Uterus (tissue), 4 donors: Measurements from ENCODE around the gene SWI5. TPM values are rescaled to one million over a fixed set of nuclear protein-coding genes. Genes with fewer than 3 reads are reported as not detected.

Experiments used
- DNase-seq, 2 donors: peaks; one replicate each; pipeline ENCODE4 v3.0.0-alpha.2; 2019 to 2020
- H3K27ac ChIP-seq, 2 donors: fragments of 200-600 bp; sonication (generic); 1 replicate in 1 of 2; 2 replicates in 1 of 2; pipeline ENCODE4 v1.5.1; 2016 to 2018
- H3K27me3 ChIP-seq, 2 donors: fragments of 200-600 bp; sonication (generic); one replicate each; pipeline ENCODE4 v1.5.1; 2018 to 2019; ENCODE audit warnings: control low read depth in 1 of 2
- H3K36me3 ChIP-seq, 2 donors: fragments of 200-600 bp; sonication (generic); one replicate each; pipeline ENCODE4 v1.5.1; 2019; ENCODE audit warnings: control low read depth in 1 of 2
- H3K4me1 ChIP-seq, 2 donors: fragments of 200-600 bp; sonication (generic); one replicate each; pipeline ENCODE4 v1.5.1; 2018 to 2019; ENCODE audit warnings: control low read depth in 1 of 2
- H3K4me3 ChIP-seq, 2 donors: fragments of 200-600 bp; sonication (generic); 1 replicate in 1 of 2; 2 replicates in 1 of 2; pipeline ENCODE4 v1.5.1; 2018 to 2019; ENCODE audit warnings: mild to moderate bottlenecking in 1 of 2
- H3K9me3 ChIP-seq, 2 donors: fragments of 200-600 bp; sonication (generic); one replicate each; pipeline ENCODE4 v1.5.1; 2019; ENCODE audit warnings: control low read depth in 1 of 2
- CTCF ChIP-seq, 4 experiments: fragments of 200-600 bp in 2 of 4; fragments of 450-650 bp in 2 of 4; sonication (generic) in 2 of 4; IDR thresholded peaks; one replicate each; pipeline ENCODE4 v1.5.1; 2016 to 2019; ENCODE audit warnings: antibody characterized with exemption in 4 of 4, mild to moderate bottlenecking in 2 of 4, moderate library complexity in 1 of 4
- POLR2A ChIP-seq, 2 donors: fragments of 450-650 bp; IDR thresholded peaks; one replicate each; pipeline ENCODE4 v1.6.1; 2016; ENCODE audit warnings: antibody characterized with exemption in 2 of 2, mild to moderate bottlenecking in 1 of 2, moderate library complexity in 1 of 2
- intact Hi-C: fragments of 100-400 bp; cut with DNase I; formaldehyde crosslinking; loops from one replicate; pipeline ENCODE4 v1.15.1; 2023; ENCODE audit warnings: low total_unique reads
- total RNA-seq, 4 donors: library from RNA; depleted of rRNA in 3 of 4; stranded (reverse); fragments of >200 nt in 3 of 4; gene quantifications; one replicate each; pipeline versions ENCODE4 v1.1.0 to v1.2.4, GENCODE V29; 2014 to 2023
- donor health status: DM: yes; HTN: yes; CAD: no.

Gene SWI5
- total RNA-seq, 4 donors from 2014 or later: 10.3 to 86.1 (median 19.3) TPM

GRCh38 chr9:128253140-128253990 is 22.7 kb upstream of the SWI5 start:
- H3K27ac ChIP-seq: no peak overlapping the region
- no peaks in the 10 kb centered on the region for H3K9me3 ChIP-seq
- DNase-seq: no peak
- no peaks in the 10 kb centered on the region for H3K36me3 ChIP-seq
- no peak overlapping the region for H3K4me3 ChIP-seq
- no peak for TF ChIP-seq POLR2A (IDR thresholded peaks at IDR 0.05)
- no peak for TF ChIP-seq CTCF (IDR thresholded peaks at IDR 0.05)
- H3K4me1 ChIP-seq: no peaks in the 10 kb centered on the region
- intact Hi-C loops: no loop called here
- no peaks in the 10 kb centered on the region for H3K27me3 ChIP-seq

GRCh38 chr9:128253991-128254346 is 22.1 kb upstream of the SWI5 start:
- Histone ChIP-seq H3K27ac (no peak overlapping the region), H3K9me3 (no peaks in the 10 kb centered on the region), H3K36me3 (no peaks in the 10 kb centered on the region), H3K4me3 (no peak overlapping the region), H3K27me3 (no peaks in the 10 kb centered on the region), H3K4me1 (no peaks in the 10 kb centered on the region)
- TF ChIP-seq CTCF (IDR thresholded peaks at IDR 0.05): no peak
- no peak for TF ChIP-seq POLR2A (IDR thresholded peaks at IDR 0.05)
- intact Hi-C loops: no loop called here
- DNase-seq: no peak

- Histone ChIP-seq H3K9me3 (no peaks in the 10 kb centered on the region), H3K4me1 (no peaks in the 10 kb centered on the region), H3K27me3 (no peaks in the 10 kb centered on the region), H3K4me3 (no peak overlapping the region), H3K36me3 (no peaks in the 10 kb centered on the region), H3K27ac (no peak overlapping the region)
- TF ChIP-seq CTCF (IDR thresholded peaks at IDR 0.05): no peak
- no peak for TF ChIP-seq POLR2A (IDR thresholded peaks at IDR 0.05)
- intact Hi-C loops: no loop called here
- no peak for DNase-seq
These were observed 21.7 kb upstream of the SWI5 start for GRCh38 chr9:128254362-128254761.

- no peaks in the 10 kb centered on the region for H3K36me3 ChIP-seq
- TF ChIP-seq POLR2A (IDR thresholded peaks at IDR 0.05): no peak
- peak; percentile 63 to 76 (median 70) for TF ChIP-seq CTCF (IDR thresholded peaks at IDR 0.05)
- no peaks in the 10 kb centered on the region for H3K4me1 ChIP-seq
- no peaks in the 10 kb centered on the region for H3K9me3 ChIP-seq
- no peak overlapping the region for H3K27ac ChIP-seq
- no peaks in the 10 kb centered on the region for H3K27me3 ChIP-seq
- H3K4me3 ChIP-seq: no peak overlapping the region
- peak; percentile 46 to 65 for DNase-seq
- intact Hi-C loops: no loop called here
These were observed 21.0 kb upstream of the SWI5 start for GRCh38 chr9:128254855-128255759.
